B cell (primary cell): ENCODE results near the gene EDAR.

ENCODE experiments used
- EZH2 ChIP-seq: IDR thresholded peaks from 2 replicates; pipeline ENCODE4 v1.6.1; 2012; ENCODE audit warnings: borderline replicate concordance, low read depth, mild to moderate bottlenecking, moderate library complexity, low read length; ENCODE audit not compliant: insufficient read depth, poor library complexity, severe bottlenecking
- TF ChIP-seq, protein P1 (sequence below): fragments of 200-600 bp; IDR thresholded peaks from one replicate; pipeline ENCODE4 v1.8.0; 2022; ENCODE audit warnings: antibody characterized with exemption, mild to moderate bottlenecking

DNA sequence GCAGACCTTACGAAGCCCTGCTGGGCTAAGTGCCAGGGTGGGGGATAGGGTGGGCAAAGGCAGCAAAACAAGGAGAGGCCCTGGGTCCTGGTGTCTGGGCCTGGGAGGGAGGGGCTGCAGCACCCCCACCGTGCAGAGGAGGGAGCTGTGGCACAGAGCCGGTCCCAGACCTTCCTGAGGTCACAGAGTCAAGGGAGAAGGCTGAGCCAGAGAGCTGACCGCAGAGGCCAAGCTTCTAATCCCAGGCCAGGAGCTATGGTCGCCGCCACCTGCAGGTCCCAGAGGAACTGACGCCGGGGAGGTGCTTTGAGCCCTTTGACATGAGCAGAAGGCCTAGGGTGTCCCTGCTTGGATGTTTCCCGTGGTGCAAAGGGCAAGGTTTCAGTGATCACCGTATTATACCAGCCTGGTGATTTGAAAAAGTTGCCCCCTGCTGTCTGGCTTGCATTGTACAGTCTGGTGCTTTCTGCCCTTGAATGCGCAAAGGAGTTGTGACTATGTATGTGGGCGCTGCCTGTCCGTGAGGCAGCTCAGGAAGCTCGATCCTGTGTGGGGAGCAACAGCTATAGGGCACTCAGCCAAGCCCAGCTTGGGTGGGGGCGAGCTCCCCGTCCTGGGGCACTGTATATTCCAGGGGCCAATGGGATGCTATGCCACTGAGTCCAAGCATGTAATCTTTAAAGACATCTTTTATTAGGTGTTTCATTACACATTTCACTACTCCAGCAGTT, 44.3 kb downstream of the EDAR start:
- TF ChIP-seq, protein P1, sequence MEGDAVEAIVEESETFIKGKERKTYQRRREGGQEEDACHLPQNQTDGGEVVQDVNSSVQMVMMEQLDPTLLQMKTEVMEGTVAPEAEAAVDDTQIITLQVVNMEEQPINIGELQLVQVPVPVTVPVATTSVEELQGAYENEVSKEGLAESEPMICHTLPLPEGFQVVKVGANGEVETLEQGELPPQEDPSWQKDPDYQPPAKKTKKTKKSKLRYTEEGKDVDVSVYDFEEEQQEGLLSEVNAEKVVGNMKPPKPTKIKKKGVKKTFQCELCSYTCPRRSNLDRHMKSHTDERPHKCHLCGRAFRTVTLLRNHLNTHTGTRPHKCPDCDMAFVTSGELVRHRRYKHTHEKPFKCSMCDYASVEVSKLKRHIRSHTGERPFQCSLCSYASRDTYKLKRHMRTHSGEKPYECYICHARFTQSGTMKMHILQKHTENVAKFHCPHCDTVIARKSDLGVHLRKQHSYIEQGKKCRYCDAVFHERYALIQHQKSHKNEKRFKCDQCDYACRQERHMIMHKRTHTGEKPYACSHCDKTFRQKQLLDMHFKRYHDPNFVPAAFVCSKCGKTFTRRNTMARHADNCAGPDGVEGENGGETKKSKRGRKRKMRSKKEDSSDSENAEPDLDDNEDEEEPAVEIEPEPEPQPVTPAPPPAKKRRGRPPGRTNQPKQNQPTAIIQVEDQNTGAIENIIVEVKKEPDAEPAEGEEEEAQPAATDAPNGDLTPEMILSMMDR: no peak
- no peak for TF ChIP-seq EZH2
